Raji (cell line): ENCODE results near the gene CTNNA3.

Source experiments
- POLR2A ChIP-seq: IDR thresholded peaks from 2 replicates; pipeline ENCODE4 v1.6.1; 2011; ENCODE audit warnings: low read depth, low read length, control low read depth; ENCODE audit not compliant: insufficient read depth

CTNNA3 gene

GRCh38 chr10:67666416-67667034 lies 29.5 kb downstream of the CTNNA3 start:
- no peak for TF ChIP-seq POLR2A

GRCh38 chr10:67665491-67665890 lies 30.5 kb downstream of the CTNNA3 start:
- peak; percentile 59 for TF ChIP-seq POLR2A

- no peak for TF ChIP-seq POLR2A
Observed at GRCh38 chr10:67664942-67665341, 31.1 kb downstream of the CTNNA3 start.

DNA sequence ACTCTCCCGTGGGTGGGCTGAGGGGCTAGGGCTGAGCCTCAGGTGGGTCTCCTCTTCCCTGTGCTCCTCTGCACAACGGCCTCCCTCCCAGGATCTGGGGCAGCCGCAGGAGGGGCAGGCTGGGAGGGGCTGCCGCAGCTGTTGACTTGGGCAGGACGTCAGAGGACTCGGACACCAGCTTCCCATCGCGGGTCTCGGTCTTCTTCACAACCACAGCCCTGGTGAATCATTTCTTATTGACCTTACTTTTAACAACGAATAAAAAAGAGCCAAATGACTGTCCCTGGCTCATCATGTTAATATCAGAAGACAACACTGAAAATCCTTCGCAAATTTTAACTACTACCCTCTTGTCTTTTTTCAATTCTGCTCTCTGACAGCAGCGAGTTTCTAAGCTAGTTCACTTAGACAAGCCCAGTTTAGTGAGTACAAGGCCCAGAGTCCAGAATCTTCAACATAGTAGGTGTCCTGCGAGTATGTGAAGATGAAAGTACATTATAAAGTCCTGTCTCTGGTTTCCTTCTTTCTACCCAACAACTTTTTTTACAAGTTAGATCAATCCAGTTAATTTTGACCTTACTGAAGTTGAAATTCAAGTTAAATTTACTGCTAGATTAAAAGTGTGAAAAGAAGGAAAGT lies 32.4 kb downstream of the CTNNA3 start:
- TF ChIP-seq POLR2A, result no peak

GRCh38 chr10:67662415-67662814 lies 33.6 kb downstream of the CTNNA3 start:
- TF ChIP-seq POLR2A, result no peak

GRCh38 chr10:67659497-67659896 lies 36.5 kb downstream of the CTNNA3 start:
- TF ChIP-seq POLR2A, result no peak

DNA sequence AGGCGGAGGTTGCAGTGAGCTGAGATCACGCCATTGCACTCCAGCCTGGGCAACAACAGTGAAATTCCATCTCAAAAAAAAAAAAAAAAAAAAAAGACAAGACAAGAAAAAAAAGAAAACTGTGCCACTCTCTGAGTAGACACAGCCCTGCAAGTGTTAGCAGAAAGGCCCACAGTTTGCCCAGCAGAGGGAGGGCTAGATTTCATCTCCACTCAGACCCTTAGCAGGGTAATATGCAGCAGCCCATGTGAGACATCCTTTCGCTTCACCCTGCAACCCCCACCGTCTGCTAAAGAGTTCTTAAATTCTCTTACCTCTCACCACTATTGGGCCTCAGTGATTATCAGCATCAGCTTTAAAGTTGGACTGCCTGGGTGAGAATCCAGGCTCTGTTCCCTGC lies 38.2 kb downstream of the CTNNA3 start:
- TF ChIP-seq POLR2A, result no peak

DNA sequence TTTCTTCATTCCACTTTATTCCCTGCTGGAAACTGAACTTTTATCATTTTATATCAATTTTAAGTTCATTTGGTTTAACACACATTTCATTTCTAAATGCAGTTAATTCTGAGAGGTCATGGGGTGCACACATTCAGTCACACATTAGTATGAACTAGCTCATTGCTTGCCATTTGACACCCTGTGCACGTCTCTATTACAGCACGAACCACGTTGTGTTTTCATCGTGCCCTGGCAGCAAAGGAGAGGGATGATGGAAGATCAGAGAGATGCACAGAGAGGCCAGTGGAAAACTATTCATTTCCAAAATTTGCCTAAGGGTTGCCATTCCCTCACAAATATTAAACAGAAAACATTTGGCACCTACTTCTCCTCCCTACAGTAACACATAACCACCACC lies 45.4 kb downstream of the CTNNA3 start:
- TF ChIP-seq POLR2A, result no peak

DNA sequence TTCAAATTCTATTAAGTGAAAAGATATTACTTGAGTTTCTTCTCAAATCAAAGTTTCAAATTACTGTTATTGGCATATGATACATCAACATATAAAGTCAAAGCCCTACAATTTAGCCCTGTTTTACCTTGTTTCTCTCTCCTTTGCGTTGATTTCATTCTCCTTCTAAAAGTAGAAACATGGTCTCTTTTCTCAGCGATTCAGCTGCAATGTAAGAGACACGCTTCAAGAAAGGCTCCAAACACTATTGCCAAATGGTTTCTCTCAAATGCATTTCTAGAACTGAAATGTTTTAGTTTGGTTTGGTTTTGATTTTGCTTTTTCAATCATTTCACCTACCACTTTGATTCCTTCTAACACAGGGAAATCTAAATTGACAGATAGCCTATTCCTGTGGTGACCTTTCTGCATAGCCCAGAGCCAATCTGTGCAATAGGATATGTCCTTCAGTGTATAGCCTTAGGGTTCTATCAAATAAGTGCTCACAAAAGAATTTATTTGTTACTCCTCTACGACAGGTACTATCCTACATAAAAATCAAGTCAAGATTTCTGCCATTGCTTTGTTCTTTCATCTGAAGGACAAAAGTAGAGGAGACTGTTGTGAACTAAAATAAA lies 47.3 kb downstream of the CTNNA3 start:
- TF ChIP-seq POLR2A, result no peak

DNA sequence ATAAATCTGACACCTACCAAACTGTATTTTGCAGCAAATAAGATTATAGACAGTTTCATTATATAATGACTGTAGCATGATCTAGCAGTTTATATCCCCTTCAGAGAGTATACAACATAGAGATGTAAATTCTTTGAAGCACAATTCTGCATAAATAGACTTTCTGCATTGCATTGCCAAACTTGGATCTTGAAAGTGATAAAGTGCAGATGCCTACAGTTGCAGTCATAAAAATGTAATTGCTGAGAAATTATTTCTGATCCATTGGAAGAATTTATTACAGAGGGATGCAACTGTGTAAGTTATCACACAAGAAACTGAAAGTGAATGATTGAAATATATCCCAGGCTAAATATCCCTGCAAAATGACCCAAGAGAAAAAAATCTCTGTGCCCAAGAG lies 65.1 kb downstream of the CTNNA3 start:
- TF ChIP-seq POLR2A, result no peak

GRCh38 chr10:67629461-67629971 lies 66.5 kb downstream of the CTNNA3 start:
- no peak for TF ChIP-seq POLR2A

- TF ChIP-seq POLR2A, result no peak
Observed at GRCh38 chr10:67622984-67623383, 73.0 kb downstream of the CTNNA3 start.

GRCh38 chr10:67622511-67622910 lies 73.5 kb downstream of the CTNNA3 start:
- no peak for TF ChIP-seq POLR2A

DNA sequence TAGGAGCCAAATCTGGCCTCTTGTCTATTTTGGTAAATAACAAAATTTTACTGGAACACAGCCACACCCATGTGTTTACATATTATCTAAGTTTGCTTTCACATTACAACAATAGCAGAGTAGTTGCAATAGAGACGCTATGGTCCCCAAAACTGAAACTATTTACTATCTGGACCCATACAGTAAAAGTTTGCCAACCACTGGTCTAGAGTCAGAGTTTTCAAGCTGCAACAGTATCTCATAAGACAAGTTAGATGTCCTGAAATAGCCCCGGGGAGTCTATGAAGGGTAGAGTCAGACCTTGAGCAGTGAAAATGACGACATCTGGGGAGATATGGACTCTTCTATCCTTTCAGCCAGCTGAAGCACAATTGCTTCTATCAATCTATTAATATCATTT lies 74.2 kb downstream of the CTNNA3 start:
- no peak for TF ChIP-seq POLR2A

- TF ChIP-seq POLR2A, result no peak
Observed at GRCh38 chr10:67618116-67618515, 77.9 kb downstream of the CTNNA3 start.

DNA sequence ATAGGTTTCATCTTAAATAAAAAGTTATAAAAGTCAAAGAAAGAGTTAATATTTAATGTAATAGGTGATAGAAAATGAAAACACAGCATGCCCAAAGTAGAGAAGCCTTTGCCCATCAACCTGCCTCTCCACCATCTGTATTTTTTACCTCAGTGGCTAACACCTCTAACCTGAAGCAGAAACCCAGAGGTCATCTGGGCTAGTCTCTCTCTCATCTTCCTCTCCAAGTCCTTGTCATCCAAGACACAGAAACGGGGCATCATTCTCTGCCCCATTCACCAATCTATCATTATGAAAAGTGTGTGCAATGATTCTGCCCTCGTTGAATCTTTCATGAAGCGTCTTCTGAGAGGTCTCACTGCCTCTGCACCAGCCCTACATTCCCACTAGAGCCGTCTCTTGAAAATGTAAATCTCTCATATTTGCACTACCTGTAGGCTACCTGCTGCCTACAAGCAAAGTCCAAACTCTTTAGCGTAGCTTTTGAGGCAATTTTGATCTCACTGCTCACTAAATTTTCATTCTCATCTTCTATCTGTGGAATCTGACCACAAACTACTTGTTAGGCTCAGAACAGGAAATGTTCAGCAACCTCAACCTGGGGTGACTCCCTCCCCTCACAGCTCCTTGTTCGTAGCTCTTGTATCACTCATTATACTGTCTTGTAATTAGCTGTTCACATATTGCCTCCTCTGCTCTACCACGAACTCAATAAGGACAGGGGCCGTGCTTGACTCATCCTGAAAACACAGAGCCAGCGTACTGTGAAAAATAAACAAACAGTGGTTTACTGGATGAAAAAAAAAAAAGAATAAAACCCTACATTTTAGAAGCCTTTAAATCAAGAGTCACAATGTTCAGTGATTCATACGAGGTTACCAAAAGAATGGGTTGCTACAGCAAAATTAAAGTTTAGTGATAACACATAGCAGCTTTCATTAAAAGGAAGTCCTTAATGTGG lies 83.1 kb downstream of the CTNNA3 start:
- no peak for TF ChIP-seq POLR2A

DNA sequence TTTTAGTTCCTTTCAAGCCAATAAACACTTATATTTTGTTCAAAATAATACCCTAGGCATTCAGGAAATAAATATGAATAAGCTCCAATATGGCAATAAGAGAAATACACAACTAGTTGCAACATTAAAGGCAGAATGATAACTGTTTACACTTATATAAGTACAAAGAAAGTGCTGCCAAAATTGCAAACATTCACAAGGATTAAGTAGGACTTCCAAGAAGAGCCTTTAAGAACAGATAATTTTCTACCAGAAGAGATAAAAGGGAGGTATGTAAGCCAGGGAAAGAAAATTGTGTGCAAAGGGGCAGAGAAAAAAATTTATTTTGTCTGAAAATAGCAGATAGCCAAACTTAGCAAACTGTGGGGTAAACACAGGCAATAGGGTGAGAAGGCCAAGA lies 83.8 kb downstream of the CTNNA3 start:
- no peak for TF ChIP-seq POLR2A
